Caco-2 (cell line): ENCODE measurements around the gene FBXO17. TPM values are rescaled to one million over a fixed set of nuclear protein-coding genes. Genes with fewer than 3 reads are reported as not detected.

ENCODE experiments used
- BruUV-seq: library from RNA; stranded (reverse); fragments of 400-500 nt; replicated peaks from 2 replicates; lab custom pipeline; 2021; lab: Mats Ljungman, UMichigan
- CTCF ChIA-PET: fragments of 300-600 bp; sonication (Branson Sonifier 250); formaldehyde crosslinking; loops from one replicate; lab custom pipeline; 2022; ENCODE audit warnings: antibody characterized with exemption; lab: Charles Lee
- POLR2A ChIA-PET: fragments of 300-600 bp; sonication (Branson Sonifier 250); formaldehyde crosslinking; loops from one replicate; lab custom pipeline; 2022; ENCODE audit warnings: antibody characterized with exemption; lab: Charles Lee
- DNase-seq, 2 experiments: peaks; one replicate each; pipeline versions ENCODE4 v3.0.0 to v3.0.0-alpha.2; 2020 to 2022
- H3K27me3 ChIP-seq: replicated peaks from 2 replicates; pipeline ENCODE4 v1.6.0; 2011; ENCODE audit warnings: low read length; ENCODE audit not compliant: control insufficient read depth, insufficient read depth
- H3K36me3 ChIP-seq: 2 replicates; pipeline ENCODE4 v1.5.1; 2011; ENCODE audit warnings: low read length; ENCODE audit not compliant: control insufficient read depth, insufficient read depth
- H3K4me1 ChIP-seq: fragments of 250-450 bp; sonication (Bioruptor Pico); 2 replicates; pipeline ENCODE4 v1.5.1; 2020; ENCODE audit warnings: mild to moderate bottlenecking
- H3K4me3 ChIP-seq: 2 replicates; pipeline ENCODE4 v1.5.1; 2011; ENCODE audit warnings: low read depth, mild to moderate bottlenecking, control low read depth, low read length
- H3K9me3 ChIP-seq: fragments of 250-450 bp; sonication (Bioruptor Pico); 2 replicates; pipeline ENCODE4 v1.5.1; 2020; ENCODE audit warnings: mild to moderate bottlenecking, moderate library complexity
- H3K27ac Mint-ChIP-seq: one replicate; pipeline ENCODE4 v1.8.0; 2022; ENCODE audit warnings: mixed read lengths; ENCODE audit not compliant: unreplicated experiment
- H3K27me3 Mint-ChIP-seq: one replicate; pipeline ENCODE4 v1.8.0; 2022; ENCODE audit warnings: mixed read lengths; ENCODE audit not compliant: insufficient read depth, unreplicated experiment
- H3K36me3 Mint-ChIP-seq: one replicate; pipeline ENCODE4 v1.8.0; 2022; ENCODE audit warnings: mild to moderate bottlenecking, mixed read lengths; ENCODE audit not compliant: insufficient read depth, unreplicated experiment
- H3K4me1 Mint-ChIP-seq: one replicate; pipeline ENCODE4 v1.8.0; 2022; ENCODE audit warnings: low read depth, mixed read lengths; ENCODE audit not compliant: unreplicated experiment
- H3K4me3 Mint-ChIP-seq: one replicate; pipeline ENCODE4 v1.8.0; 2022; ENCODE audit warnings: mild to moderate bottlenecking, moderate library complexity, mixed read lengths; ENCODE audit not compliant: unreplicated experiment
- H3K9me3 Mint-ChIP-seq: one replicate; pipeline ENCODE4 v1.8.0; 2022; ENCODE audit warnings: mixed read lengths; ENCODE audit not compliant: unreplicated experiment
- CTCF ChIP-seq, 2 experiments: fragments of 200-600 bp in 1 of 2; IDR thresholded peaks; 1 replicate in 1 of 2; 2 replicates in 1 of 2; pipeline versions ENCODE4 v1.5.1 to v1.8.0; 2011 to 2022; ENCODE audit warnings: antibody characterized with exemption in 1 of 2, control low read depth in 1 of 2, inconsistent platforms in 1 of 2, low read depth in 1 of 2, low read length in 1 of 2, mild to moderate bottlenecking in 1 of 2, moderate library complexity in 1 of 2; ENCODE audit not compliant: insufficient read depth in 1 of 2, severe bottlenecking in 1 of 2, unreplicated experiment in 1 of 2
- intact Hi-C: fragments of 100-400 bp; cut with micrococcal nuclease; formaldehyde crosslinking; loops from one replicate; pipeline ENCODE4 v1.10.0; 2022; ENCODE audit not compliant: unreplicated experiment
- total RNA-seq: library from RNA; stranded (reverse); gene quantifications from 2 replicates; pipeline ENCODE4 v1.2.3, GENCODE V29; 2022

The FBXO17 gene
- total RNA-seq, 1 experiment from 2014 or later = 42.8 TPM

GRCh38 chr19:38951187-38951586 lies 24.4 kb downstream of the FBXO17 start:
- no peak for TF ChIP-seq CTCF (IDR thresholded peaks at IDR 0.05; ENCODE audit: insufficient read depth in 1 of 2, low read depth in 1 of 2, low read length in 1 of 2, severe bottlenecking in 1 of 2, unreplicated experiment in 1 of 2)
- no peak overlapping the region for H3K27ac Mint-ChIP-seq
- POLR2A ChIA-PET = no interaction called here
- Histone ChIP-seq H3K36me3 (peaks cover 2% of the 10 kb centered on the region; the same call in 1 of the 2 replicates), H3K27me3 (no peaks in the 10 kb centered on the region), H3K9me3 (no peaks in the 10 kb centered on the region), H3K4me3 (no peak overlapping the region), H3K4me1 (peaks cover 18% of the 10 kb centered on the region)
- H3K4me3 Mint-ChIP-seq = no peak overlapping the region
- peaks cover 19% of the 10 kb centered on the region for H3K4me1 Mint-ChIP-seq
- BruUV-seq = no TSS peak
- H3K36me3 Mint-ChIP-seq = peaks cover 39% of the 10 kb centered on the region
- CTCF ChIA-PET = no interaction called here
- H3K27me3 Mint-ChIP-seq = no peaks in the 10 kb centered on the region
- DNase-seq = no peak
- H3K9me3 Mint-ChIP-seq = no peaks in the 10 kb centered on the region
- intact Hi-C loops = no loop called here

DNA sequence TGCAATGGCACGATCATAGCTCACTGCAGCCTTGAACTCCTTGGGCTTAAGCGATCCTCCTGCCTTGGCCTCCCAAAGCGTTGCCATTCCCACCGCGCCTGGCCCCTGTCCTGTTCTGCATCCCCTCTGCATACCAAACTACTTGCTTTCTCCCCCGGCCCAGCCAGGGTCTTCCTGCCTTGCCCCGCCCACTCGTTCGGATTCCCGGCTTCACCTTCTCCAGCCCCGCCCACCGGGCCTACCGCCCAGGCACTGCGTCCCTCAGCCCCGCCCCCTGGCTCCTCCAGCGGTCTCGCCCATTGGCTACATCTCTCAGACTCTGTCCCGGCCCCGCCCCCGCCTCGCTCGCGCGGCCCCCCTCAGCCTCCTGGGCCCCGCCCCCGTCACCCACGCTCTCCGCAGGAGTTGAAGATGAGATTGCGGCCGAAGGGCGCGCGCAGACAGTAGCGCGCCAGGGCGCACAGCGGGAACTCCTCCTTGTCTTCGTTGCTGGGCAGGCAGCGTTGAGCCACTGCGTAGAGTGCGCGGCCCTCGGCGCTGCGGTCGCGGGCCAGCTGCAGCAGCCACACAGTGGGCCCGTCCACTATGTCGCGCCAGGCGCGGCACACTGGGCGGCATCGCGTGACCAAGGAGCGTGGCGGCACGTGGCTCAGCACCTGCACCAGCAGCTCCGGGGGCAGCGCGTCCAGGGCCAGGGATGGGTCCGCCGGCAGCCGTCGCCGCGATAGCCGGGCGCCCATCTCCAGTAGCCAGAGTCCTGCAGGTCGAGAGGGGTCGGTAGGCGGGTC lies 25.8 kb downstream of the FBXO17 start:
- DNase-seq = peak in 1 of 2 experiments; percentile 37
- no peaks in the 10 kb centered on the region for H3K27me3 Mint-ChIP-seq
- H3K27ac Mint-ChIP-seq = no peak overlapping the region
- no peaks in the 10 kb centered on the region for H3K9me3 ChIP-seq
- ChIA-PET CTCF (interaction anchor here (0.7 kb wide), 1 partner anchor 11 kb away, joined by 4 read pairs; no protein-coding TSS in a partner anchor), POLR2A (no interaction called here)
- no peaks in the 10 kb centered on the region for H3K9me3 Mint-ChIP-seq
- peaks cover 4% of the 10 kb centered on the region for H3K36me3 ChIP-seq
- BruUV-seq = no TSS peak
- no peak overlapping the region for H3K4me3 Mint-ChIP-seq
- no peak overlapping the region for H3K4me3 ChIP-seq
- peaks cover 44% of the 10 kb centered on the region for H3K36me3 Mint-ChIP-seq
- intact Hi-C loops = no loop called here
- H3K27me3 ChIP-seq = no peaks in the 10 kb centered on the region
- peaks cover 18% of the 10 kb centered on the region for H3K4me1 ChIP-seq
- no peak for TF ChIP-seq CTCF (IDR thresholded peaks at IDR 0.05; ENCODE audit: insufficient read depth in 1 of 2, low read depth in 1 of 2, low read length in 1 of 2, severe bottlenecking in 1 of 2, unreplicated experiment in 1 of 2)
- peaks cover 19% of the 10 kb centered on the region for H3K4me1 Mint-ChIP-seq

DNA sequence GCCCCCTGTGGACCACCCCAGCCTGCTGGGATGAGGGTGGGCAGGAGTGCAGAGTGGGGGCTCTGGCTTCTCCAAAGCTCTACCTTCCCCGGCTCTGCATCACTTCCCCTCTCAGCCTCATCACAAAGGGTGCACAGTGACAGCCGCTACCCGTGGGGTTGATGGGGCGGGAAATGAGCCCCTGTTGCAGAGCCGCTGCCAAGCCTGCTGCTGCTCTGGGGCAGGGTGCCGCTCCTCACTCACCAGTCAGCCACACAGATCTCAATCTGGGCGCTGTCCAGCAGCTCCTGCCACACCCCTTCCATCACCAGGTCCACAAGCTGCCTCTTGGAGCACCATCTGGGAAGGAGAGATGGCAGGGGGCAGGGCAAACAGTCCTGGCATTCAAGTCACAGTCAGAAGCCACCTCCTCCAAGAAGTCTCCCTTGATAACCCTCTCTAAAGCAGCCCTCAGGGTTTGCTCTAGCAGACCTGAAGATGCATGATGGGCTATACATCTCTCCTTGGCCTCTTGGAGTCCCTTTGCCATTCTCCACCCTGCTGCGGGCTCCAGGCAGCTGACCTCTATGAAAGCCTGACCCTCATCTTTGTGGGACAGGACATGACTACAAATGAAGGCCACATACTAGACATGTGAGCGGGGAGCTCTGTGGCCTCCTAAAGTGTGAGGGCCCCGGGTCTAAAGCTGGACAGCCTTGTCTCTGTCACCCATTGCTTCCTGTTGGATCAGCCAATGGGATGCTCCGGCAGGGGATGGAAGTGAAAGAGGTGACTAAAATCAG lies 29.1 kb downstream of the FBXO17 start:
- TF ChIP-seq CTCF (IDR thresholded peaks at IDR 0.05; ENCODE audit: insufficient read depth in 1 of 2, low read depth in 1 of 2, low read length in 1 of 2, severe bottlenecking in 1 of 2, unreplicated experiment in 1 of 2) = no peak
- Histone ChIP-seq H3K36me3 (peaks cover 5% of the 10 kb centered on the region), H3K27me3 (no peaks in the 10 kb centered on the region), H3K4me3 (no peak overlapping the region), H3K9me3 (no peaks in the 10 kb centered on the region), H3K4me1 (no peaks in the 10 kb centered on the region)
- ChIA-PET CTCF (no interaction called here), POLR2A (interaction anchor here (1.4 kb wide), 1 partner anchor 15 kb away, joined by 4 read pairs; the partner anchor contains the start of gene MRPS12)
- H3K36me3 Mint-ChIP-seq = peaks cover 47% of the 10 kb centered on the region
- no peaks in the 10 kb centered on the region for H3K9me3 Mint-ChIP-seq
- no TSS peak for BruUV-seq
- H3K4me1 Mint-ChIP-seq = no peaks in the 10 kb centered on the region
- no peak for DNase-seq
- no peak overlapping the region for H3K4me3 Mint-ChIP-seq
- H3K27me3 Mint-ChIP-seq = no peaks in the 10 kb centered on the region
- intact Hi-C loops = no loop called here
- peak overlapping the region; percentile 30 for H3K27ac Mint-ChIP-seq
